ENCODE results near the gene SRXN1. TPM values are rescaled to one million over a fixed set of nuclear protein-coding genes. Genes with fewer than 3 reads are reported as not detected.
A peak's percentile ranks its signal among the peaks of the same experiment; 100 is the strongest.

Gene SRXN1
- polyA plus RNA-seq, 1 donor from 2014 or later, result 6.9 TPM

DNA sequence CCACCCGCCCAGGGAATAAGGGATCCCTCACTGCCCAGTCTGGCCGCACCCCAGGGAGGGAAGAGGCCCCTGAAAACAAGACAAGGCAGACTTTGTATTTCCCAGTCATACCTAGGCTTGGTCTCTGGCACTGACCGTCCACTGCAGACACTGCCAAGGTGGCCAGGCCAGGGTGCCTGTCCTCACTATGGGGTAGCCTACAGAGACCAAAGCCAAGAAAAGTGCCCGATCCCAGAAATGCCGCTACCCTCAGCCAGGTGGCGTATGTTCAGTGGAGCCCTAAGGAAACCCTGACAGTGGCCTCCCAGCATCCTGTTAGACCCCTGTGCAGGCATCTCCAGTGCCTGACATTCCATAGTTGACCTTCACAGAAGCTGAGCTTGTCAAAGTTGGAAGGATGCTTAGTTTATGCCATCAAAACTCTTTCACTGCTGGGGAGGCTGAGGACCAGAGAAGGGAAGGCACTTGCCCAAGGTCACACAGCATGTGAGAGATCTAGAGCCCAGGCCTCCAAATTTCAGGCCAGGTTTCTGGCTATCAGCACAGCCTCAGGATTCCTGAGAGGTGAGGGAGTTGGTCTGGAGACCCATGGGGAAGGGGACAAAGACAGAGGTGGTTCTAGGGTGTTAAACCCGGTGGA is 20.1 kb upstream of the SRXN1 start:
- H3F3A ChIP-seq (ENCODE audit: insufficient read depth, low read length, poor library complexity, severe bottlenecking), result no peaks in the 10 kb centered on the region
- peaks cover 74% of the 10 kb centered on the region for H3K79me2 ChIP-seq (replicated peaks; ENCODE audit: insufficient read depth, low read length)
- peak overlapping the region; percentile 99 for H3K27ac ChIP-seq (ENCODE audit: low read length)
- H2AFZ ChIP-seq (ENCODE audit: low read depth, low read length), result no peak overlapping the region
- H3K4me2 ChIP-seq (ENCODE audit: low read length), result peak overlapping the region; percentile 96
- TF ChIP-seq POLR2AphosphoS5 (IDR thresholded peaks at IDR 0.05) (no peak), MXI1 (conservative IDR thresholded peaks at IDR 0.05; ENCODE audit: poor library complexity, severe bottlenecking) (no peak), EP300 (conservative IDR thresholded peaks at IDR 0.05; ENCODE audit: poor library complexity, severe bottlenecking) (no peak), RAD21 (conservative IDR thresholded peaks at IDR 0.05) (peak; percentile 27), SMC3 (conservative IDR thresholded peaks at IDR 0.05; ENCODE audit: poor library complexity) (peak; percentile 59), EZH2 (IDR thresholded peaks at IDR 0.05; ENCODE audit: borderline replicate concordance, insufficient read depth, low read length, poor library complexity, severe bottlenecking) (no peak), TAF1 (IDR thresholded peaks at IDR 0.05; ENCODE audit: low read depth) (no peak)
- TF ChIP-seq, protein P1, sequence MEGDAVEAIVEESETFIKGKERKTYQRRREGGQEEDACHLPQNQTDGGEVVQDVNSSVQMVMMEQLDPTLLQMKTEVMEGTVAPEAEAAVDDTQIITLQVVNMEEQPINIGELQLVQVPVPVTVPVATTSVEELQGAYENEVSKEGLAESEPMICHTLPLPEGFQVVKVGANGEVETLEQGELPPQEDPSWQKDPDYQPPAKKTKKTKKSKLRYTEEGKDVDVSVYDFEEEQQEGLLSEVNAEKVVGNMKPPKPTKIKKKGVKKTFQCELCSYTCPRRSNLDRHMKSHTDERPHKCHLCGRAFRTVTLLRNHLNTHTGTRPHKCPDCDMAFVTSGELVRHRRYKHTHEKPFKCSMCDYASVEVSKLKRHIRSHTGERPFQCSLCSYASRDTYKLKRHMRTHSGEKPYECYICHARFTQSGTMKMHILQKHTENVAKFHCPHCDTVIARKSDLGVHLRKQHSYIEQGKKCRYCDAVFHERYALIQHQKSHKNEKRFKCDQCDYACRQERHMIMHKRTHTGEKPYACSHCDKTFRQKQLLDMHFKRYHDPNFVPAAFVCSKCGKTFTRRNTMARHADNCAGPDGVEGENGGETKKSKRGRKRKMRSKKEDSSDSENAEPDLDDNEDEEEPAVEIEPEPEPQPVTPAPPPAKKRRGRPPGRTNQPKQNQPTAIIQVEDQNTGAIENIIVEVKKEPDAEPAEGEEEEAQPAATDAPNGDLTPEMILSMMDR (IDR thresholded peaks at IDR 0.05; ENCODE audit: poor library complexity, severe bottlenecking), result peak; percentile 70
- TF ChIP-seq, protein P2, sequence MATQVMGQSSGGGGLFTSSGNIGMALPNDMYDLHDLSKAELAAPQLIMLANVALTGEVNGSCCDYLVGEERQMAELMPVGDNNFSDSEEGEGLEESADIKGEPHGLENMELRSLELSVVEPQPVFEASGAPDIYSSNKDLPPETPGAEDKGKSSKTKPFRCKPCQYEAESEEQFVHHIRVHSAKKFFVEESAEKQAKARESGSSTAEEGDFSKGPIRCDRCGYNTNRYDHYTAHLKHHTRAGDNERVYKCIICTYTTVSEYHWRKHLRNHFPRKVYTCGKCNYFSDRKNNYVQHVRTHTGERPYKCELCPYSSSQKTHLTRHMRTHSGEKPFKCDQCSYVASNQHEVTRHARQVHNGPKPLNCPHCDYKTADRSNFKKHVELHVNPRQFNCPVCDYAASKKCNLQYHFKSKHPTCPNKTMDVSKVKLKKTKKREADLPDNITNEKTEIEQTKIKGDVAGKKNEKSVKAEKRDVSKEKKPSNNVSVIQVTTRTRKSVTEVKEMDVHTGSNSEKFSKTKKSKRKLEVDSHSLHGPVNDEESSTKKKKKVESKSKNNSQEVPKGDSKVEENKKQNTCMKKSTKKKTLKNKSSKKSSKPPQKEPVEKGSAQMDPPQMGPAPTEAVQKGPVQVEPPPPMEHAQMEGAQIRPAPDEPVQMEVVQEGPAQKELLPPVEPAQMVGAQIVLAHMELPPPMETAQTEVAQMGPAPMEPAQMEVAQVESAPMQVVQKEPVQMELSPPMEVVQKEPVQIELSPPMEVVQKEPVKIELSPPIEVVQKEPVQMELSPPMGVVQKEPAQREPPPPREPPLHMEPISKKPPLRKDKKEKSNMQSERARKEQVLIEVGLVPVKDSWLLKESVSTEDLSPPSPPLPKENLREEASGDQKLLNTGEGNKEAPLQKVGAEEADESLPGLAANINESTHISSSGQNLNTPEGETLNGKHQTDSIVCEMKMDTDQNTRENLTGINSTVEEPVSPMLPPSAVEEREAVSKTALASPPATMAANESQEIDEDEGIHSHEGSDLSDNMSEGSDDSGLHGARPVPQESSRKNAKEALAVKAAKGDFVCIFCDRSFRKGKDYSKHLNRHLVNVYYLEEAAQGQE (IDR thresholded peaks at IDR 0.05; ENCODE audit: borderline replicate concordance), result no peak
- H4K20me1 ChIP-seq (ENCODE audit: insufficient read depth), result peaks cover 29% of the 10 kb centered on the region
- H3K9me3 ChIP-seq (ENCODE audit: low read length), result no peaks in the 10 kb centered on the region
- no peaks in the 10 kb centered on the region for H3K9me2 ChIP-seq (ENCODE audit: insufficient read depth, low read length)
- peak overlapping the region; percentile 99 for H3K9ac ChIP-seq (ENCODE audit: low read length)
- no peaks in the 10 kb centered on the region for H3K36me3 ChIP-seq (ENCODE audit: insufficient read depth, low read length)
- H3K4me3 ChIP-seq (ENCODE audit: low read length), result peak overlapping the region; percentile 98
- H3K27me3 ChIP-seq (ENCODE audit: insufficient read depth, low read depth, low read length), result no peaks in the 10 kb centered on the region

DNA sequence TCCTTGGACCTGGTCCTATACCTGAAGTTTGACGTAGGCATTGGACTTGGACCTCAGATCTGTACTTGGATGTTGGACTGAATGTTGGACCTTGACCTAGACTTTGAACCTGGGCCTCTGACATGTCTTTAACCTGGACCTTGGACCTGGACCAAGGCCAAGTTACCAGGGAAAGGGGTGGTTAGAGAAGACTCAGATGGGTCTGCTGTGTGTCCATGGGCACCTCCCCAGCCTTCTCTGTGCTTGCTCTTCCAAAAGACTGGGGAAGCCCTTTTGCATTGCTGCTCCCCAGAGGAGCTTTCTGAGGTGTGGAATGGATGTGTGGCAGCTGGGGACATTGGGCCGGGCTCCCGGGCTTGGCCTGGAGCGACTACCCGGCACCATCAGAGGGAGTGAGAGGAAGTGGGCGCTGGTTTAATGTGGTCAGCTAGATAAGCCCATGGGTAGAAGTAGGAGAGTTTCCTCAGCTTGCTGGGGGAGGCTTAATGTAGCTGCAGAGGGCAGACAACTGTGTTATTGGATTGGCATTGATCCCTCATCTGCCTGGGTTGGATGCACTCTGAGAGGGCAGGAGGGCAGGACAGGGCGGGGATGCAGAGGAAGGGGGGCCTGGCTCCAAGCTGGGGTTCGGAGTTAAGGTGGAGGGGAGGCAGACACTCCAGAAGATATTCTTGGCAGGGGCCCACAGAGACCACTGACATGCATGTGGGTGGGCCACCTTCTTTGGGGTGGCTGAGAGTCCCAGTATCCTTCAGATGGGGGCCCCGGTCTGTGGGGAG is 18.4 kb upstream of the SRXN1 start:
- H3K79me2 ChIP-seq (replicated peaks; ENCODE audit: insufficient read depth, low read length), result peaks cover 61% of the 10 kb centered on the region
- peaks cover 45% of the 10 kb centered on the region for H4K20me1 ChIP-seq (ENCODE audit: insufficient read depth)
- H3K27ac ChIP-seq (ENCODE audit: low read length), result peak overlapping the region; percentile 99
- peak overlapping the region; percentile 33 for H3K4me2 ChIP-seq (ENCODE audit: low read length)
- H3K4me3 ChIP-seq (ENCODE audit: low read length), result peak overlapping the region; percentile 98
- peaks cover 5% of the 10 kb centered on the region for H3K36me3 ChIP-seq (ENCODE audit: insufficient read depth, low read length)
- no peak overlapping the region for H2AFZ ChIP-seq (ENCODE audit: low read depth, low read length)
- H3F3A ChIP-seq (ENCODE audit: insufficient read depth, low read length, poor library complexity, severe bottlenecking), result no peaks in the 10 kb centered on the region
- H3K9me2 ChIP-seq (ENCODE audit: insufficient read depth, low read length), result no peaks in the 10 kb centered on the region
- H3K9ac ChIP-seq (ENCODE audit: low read length), result peak overlapping the region; percentile 54
- peaks cover 2% of the 10 kb centered on the region for H3K27me3 ChIP-seq (ENCODE audit: insufficient read depth, low read depth, low read length)
- TF ChIP-seq POLR2AphosphoS5 (IDR thresholded peaks at IDR 0.05), result no peak
- no peak for TF ChIP-seq EP300 (conservative IDR thresholded peaks at IDR 0.05; ENCODE audit: poor library complexity, severe bottlenecking)
- no peak for TF ChIP-seq RAD21 (conservative IDR thresholded peaks at IDR 0.05)
- no peak for TF ChIP-seq EZH2 (IDR thresholded peaks at IDR 0.05; ENCODE audit: borderline replicate concordance, insufficient read depth, low read length, poor library complexity, severe bottlenecking)
- TF ChIP-seq, protein P1 (IDR thresholded peaks at IDR 0.05; ENCODE audit: poor library complexity, severe bottlenecking), result no peak
- no peak for TF ChIP-seq SMC3 (conservative IDR thresholded peaks at IDR 0.05; ENCODE audit: poor library complexity)
- no peak for TF ChIP-seq MXI1 (conservative IDR thresholded peaks at IDR 0.05; ENCODE audit: poor library complexity, severe bottlenecking)
- TF ChIP-seq TAF1 (IDR thresholded peaks at IDR 0.05; ENCODE audit: low read depth), result no peak
- TF ChIP-seq, protein P2 (IDR thresholded peaks at IDR 0.05; ENCODE audit: borderline replicate concordance), result no peak
- no peaks in the 10 kb centered on the region for H3K9me3 ChIP-seq (ENCODE audit: low read length)
